T-helper 2 cell treated with Interferon-gamma antibody and Interleukin-4, amounts not matched to agents 5 μg/mL and 100 μg/mL, for 36 hours (primary cell): Measurements from ENCODE around the gene NDUFA6.
"Not testable (repeated sequence)": the region's sequence is repeated elsewhere in the genome, so short reads cannot be mapped to it uniquely, and the experiment has no call there.

Experiments used
- DNase-seq: peaks from one replicate; pipeline ENCODE4 v3.0.0; 2021; ENCODE audit warnings: low spot score
- H3K27ac Mint-ChIP-seq: one replicate; pipeline ENCODE4 v1.8.0; 2021; ENCODE audit warnings: mild to moderate bottlenecking, mixed read lengths
- H3K27me3 Mint-ChIP-seq: one replicate; pipeline ENCODE4 v1.8.0; 2021; ENCODE audit warnings: low read depth, mixed read lengths
- H3K36me3 Mint-ChIP-seq: one replicate; pipeline ENCODE4 v1.8.0; 2021; ENCODE audit warnings: low read depth, mixed read lengths
- H3K4me1 Mint-ChIP-seq: one replicate; pipeline ENCODE4 v1.8.0; 2021; ENCODE audit warnings: low read depth, mixed read lengths
- H3K4me3 Mint-ChIP-seq: one replicate; pipeline ENCODE4 v1.8.0; 2022; ENCODE audit warnings: mild to moderate bottlenecking, moderate library complexity, mixed read lengths
- H3K9me3 Mint-ChIP-seq: one replicate; pipeline ENCODE4 v1.8.0; 2021; ENCODE audit warnings: mixed read lengths

The NDUFA6 gene

DNA sequence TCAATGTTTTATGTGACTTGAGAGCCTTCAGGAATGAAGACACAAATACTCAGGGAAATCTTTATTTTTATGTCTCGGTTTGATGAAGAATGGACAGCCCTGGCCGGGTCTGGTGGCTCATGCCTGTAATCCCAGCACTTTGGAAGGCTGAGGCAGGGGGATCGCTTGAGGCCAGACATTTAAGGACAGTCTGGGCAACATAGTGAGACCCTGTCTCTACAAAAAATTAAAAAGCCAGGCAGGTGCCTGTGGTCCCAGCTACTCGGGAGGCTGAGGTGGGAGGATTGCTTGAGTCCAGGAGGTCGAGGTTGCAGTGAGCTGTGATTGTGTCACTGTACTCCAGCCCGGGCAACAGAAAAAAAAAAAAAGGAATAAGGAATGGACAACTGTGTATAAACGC lies 19.1 kb downstream of the NDUFA6 start:
- DNase-seq, H3K27me3 Mint-ChIP-seq, H3K9me3 Mint-ChIP-seq: not testable (repeated sequence)
- H3K4me1 Mint-ChIP-seq: peaks cover 34% of the 10 kb centered on the region
- H3K27ac Mint-ChIP-seq: peak overlapping the region; percentile 95
- peaks cover 14% of the 10 kb centered on the region for H3K36me3 Mint-ChIP-seq
- H3K4me3 Mint-ChIP-seq: peak overlapping the region; percentile 93

DNA sequence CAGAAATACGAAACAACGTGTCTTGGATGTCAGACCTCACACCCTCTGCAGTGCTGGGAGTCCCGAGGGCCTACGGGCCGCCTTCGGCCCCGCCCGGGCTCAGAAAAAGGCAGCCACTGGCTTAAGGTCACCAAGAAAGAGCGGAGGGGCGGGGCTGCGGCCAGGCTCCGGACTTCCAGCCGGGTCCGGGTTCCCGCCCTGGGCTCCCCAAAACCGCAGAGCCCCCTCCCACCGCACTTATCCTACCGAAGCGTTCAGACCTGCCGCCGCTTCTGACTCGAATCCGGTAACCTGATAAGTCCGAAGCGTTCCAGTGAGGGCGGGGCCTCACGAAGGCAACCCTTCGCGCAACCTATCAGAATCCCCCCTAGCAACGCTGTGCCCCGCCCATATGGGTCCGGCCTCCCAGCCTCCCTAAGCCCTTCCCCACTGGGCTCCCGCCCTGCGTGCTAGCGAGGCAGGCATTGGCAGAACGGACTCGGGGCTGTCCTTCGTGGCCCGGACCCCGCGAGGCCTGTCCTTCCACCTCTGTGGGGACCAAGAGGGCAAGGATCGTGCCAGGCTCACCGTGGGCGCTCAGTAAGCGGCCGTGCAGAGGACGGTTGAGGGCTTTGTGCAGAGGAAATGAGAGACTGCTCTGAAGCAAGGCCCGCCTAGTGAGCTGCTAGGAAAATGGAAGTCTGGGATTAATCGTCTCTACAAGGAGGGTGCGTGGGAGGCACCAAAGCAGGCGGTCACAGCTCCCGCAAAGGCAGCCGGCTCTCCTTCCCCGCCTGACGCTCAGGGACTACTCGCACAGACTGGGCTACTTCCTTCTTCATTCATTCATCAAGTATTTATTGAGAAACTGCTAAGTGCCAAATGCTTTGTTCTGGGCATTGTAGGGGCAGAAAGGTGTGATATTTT lies 19.8 kb downstream of the NDUFA6 start, which contains the start of gene NAGA:
Gene NAGA (minus strand): TSS at position 296 of the 906 bp plus-strand sequence. CDS start 515 bp downstream, outside the sequence.
- H3K27ac Mint-ChIP-seq: peak within 1 kb of the TSS; percentile 95
- peak; percentile 93 for DNase-seq
- H3K4me1 Mint-ChIP-seq: peaks cover 34% of the 10 kb centered on the region

GRCh38 chr22:42069801-42070516 lies 20.6 kb downstream of the NDUFA6 start:
- H3K9me3 Mint-ChIP-seq: no peaks in the 10 kb centered on the region
- H3K4me3 Mint-ChIP-seq: peak overlapping the region; percentile 93
- H3K27me3 Mint-ChIP-seq: no peaks in the 10 kb centered on the region
- peaks cover 32% of the 10 kb centered on the region for H3K4me1 Mint-ChIP-seq
- peaks cover 27% of the 10 kb centered on the region for H3K36me3 Mint-ChIP-seq
- no peak for DNase-seq
- H3K27ac Mint-ChIP-seq: peak overlapping the region; percentile 95

More for the DNA sequence above, 19.8 kb downstream of the NDUFA6 start, which contains the start of gene NAGA:
- Mint-ChIP-seq H3K27me3 (no peaks in the 10 kb centered on the region), H3K9me3 (no peaks in the 10 kb centered on the region), H3K36me3 (peaks cover 19% of the 10 kb centered on the region), H3K4me3 (peak within 1 kb of the TSS; percentile 93)

DNA sequence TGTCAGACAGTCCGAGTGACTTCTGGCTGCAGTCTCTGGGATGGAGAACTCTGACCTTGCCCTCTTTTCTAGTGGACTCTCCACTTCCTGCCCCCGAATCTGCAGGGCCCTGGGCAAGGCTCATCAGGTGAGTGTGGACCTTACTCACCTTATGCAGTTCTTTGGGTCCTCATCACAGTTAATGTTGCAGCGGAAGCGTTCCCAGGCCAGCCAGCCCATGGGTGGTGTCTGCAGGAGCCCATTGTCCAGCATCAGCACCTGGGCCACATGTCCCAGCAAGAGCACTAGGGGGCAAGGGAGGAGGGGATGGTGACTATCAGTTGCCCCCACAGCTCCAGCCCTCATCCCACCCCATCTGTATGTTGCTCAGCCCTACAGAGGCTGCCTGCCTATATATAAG lies 22.3 kb downstream of the NDUFA6 start:
- Mint-ChIP-seq H3K4me3 (peak overlapping the region; percentile 93), H3K27me3 (no peaks in the 10 kb centered on the region), H3K27ac (no peak overlapping the region), H3K36me3 (peaks cover 31% of the 10 kb centered on the region), H3K4me1 (peaks cover 29% of the 10 kb centered on the region), H3K9me3 (no peaks in the 10 kb centered on the region)
- no peak for DNase-seq

DNA sequence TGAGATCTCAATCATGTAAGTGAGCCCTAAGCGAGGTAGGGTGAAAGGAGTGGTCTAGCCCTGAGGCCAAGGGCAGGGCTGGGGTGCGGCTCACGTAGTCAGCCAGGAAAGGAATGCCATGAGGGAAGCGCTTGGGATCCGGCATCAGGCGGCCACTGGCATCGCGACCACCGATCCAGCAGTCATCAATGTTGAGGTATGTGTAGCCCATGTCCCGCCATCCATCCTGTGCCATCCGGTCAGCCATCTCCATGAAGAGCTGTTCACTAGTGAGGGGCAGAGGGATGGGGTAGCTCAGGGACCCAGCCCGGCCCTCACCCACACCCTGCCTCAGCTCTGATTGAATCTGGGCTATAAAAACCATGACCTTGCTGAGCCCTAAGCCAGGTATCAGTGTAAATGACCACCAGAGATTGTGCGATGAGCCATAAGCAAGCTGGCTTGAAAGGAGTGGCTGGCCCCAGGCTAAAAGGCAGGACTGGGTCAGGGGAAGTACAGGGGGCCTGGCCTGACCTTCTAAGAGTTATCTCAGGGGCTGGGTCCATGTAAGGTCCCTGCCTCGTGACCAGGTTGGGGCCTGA lies 22.8 kb downstream of the NDUFA6 start:
- H3K27me3 Mint-ChIP-seq: no peaks in the 10 kb centered on the region
- H3K27ac Mint-ChIP-seq: no peak overlapping the region
- peaks cover 36% of the 10 kb centered on the region for H3K36me3 Mint-ChIP-seq
- peaks cover 29% of the 10 kb centered on the region for H3K4me1 Mint-ChIP-seq
- DNase-seq: no peak
- no peak overlapping the region for H3K4me3 Mint-ChIP-seq
- H3K9me3 Mint-ChIP-seq: no peaks in the 10 kb centered on the region

GRCh38 chr22:42066937-42067336 lies 23.6 kb downstream of the NDUFA6 start:
- Mint-ChIP-seq H3K9me3 (no peaks in the 10 kb centered on the region), H3K36me3 (peaks cover 43% of the 10 kb centered on the region)

DNA sequence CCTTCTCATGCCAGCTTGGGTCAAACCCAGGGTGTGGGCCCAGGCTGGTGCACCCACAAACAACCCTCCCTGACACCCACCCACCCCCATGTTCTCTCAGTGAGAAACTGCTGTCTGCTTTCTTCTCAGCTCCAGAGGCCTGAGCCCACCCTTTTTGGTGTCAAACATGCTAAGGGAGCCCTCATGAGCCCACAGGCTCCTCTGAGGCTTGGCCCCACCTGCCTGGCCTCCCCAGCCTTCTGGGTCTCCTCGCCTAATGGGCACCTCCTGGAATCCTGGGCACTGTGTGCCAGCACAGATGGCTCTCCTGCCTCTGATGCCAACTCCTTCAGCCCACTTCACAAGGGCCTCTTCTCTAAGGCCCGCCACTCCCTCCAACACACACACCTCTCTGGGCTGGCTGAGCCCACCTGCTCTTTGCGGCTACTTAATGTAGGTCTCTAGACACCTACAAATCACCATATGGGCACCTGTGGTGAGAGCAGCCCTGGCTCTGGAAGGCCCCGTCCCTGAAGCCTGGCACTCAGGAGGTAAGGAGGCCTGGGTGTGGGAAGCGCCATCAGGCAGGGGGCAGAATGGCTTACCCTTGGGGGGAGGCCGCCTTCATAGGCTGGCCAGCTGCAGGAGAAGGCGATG lies 24.3 kb downstream of the NDUFA6 start:
- no peaks in the 10 kb centered on the region for H3K9me3 Mint-ChIP-seq
- no peak for DNase-seq
- H3K4me3 Mint-ChIP-seq: no peak overlapping the region
- H3K27ac Mint-ChIP-seq: no peak overlapping the region
- H3K4me1 Mint-ChIP-seq: peaks cover 17% of the 10 kb centered on the region
- H3K36me3 Mint-ChIP-seq: peaks cover 46% of the 10 kb centered on the region
- no peaks in the 10 kb centered on the region for H3K27me3 Mint-ChIP-seq

More at GRCh38 chr22:42066937-42067336, 23.6 kb downstream of the NDUFA6 start:
- no peaks in the 10 kb centered on the region for H3K27me3 Mint-ChIP-seq
- no peak for DNase-seq
- peaks cover 24% of the 10 kb centered on the region for H3K4me1 Mint-ChIP-seq
- no peak overlapping the region for H3K27ac Mint-ChIP-seq
- H3K4me3 Mint-ChIP-seq: no peak overlapping the region

DNA sequence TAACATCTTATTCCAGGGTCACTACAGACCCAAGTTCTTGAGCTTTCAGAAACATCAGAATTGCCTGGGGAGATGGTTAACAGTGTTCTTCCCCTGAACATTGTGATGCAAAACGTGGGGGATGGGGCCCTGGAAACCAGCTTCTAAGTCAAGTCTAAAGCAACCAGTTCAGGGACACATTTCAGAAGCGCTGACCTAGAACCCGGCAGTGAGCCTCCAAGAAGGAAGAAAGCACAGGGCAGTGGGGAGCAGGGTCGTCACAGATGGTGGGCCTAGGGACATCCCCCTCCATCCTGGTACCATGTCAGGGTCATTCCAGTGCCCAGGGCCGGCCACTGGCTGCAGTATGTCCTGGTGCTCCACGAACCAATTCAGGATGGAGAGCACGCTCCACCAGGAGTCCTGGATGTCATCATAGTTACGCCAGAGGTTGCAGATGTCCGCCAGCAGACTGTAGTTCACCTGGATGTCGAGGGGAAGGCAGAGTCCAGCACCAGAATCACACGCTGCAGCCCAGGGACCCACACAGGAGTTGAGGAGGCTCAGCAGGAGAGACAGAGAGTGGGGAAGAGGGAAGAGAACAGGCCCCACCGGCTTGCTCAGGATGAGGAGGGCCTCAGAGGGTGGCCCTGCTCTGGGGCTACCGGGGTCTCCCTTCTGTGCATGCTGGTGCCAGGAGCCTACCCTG lies 25.0 kb downstream of the NDUFA6 start:
- no peak overlapping the region for H3K27ac Mint-ChIP-seq
- peaks cover 12% of the 10 kb centered on the region for H3K4me1 Mint-ChIP-seq
- no peaks in the 10 kb centered on the region for H3K9me3 Mint-ChIP-seq
- DNase-seq: no peak
- H3K4me3 Mint-ChIP-seq: no peak overlapping the region
- peaks cover 53% of the 10 kb centered on the region for H3K36me3 Mint-ChIP-seq
- no peaks in the 10 kb centered on the region for H3K27me3 Mint-ChIP-seq

GRCh38 chr22:42064629-42065028 lies 25.9 kb downstream of the NDUFA6 start:
- peaks cover 8% of the 10 kb centered on the region for H3K4me1 Mint-ChIP-seq
- no peak overlapping the region for H3K4me3 Mint-ChIP-seq
- no peaks in the 10 kb centered on the region for H3K9me3 Mint-ChIP-seq
- peaks cover 62% of the 10 kb centered on the region for H3K36me3 Mint-ChIP-seq
- H3K27me3 Mint-ChIP-seq: no peaks in the 10 kb centered on the region
- no peak for DNase-seq
- no peak overlapping the region for H3K27ac Mint-ChIP-seq

GRCh38 chr22:42062506-42063170 lies 27.9 kb downstream of the NDUFA6 start:
- peaks cover 74% of the 10 kb centered on the region for H3K36me3 Mint-ChIP-seq
- no peak overlapping the region for H3K4me3 Mint-ChIP-seq
- peaks cover 14% of the 10 kb centered on the region for H3K9me3 Mint-ChIP-seq
- H3K27me3 Mint-ChIP-seq: no peaks in the 10 kb centered on the region
- H3K27ac Mint-ChIP-seq: no peak overlapping the region
- H3K4me1 Mint-ChIP-seq: no peaks in the 10 kb centered on the region
- DNase-seq: no peak

GRCh38 chr22:42061041-42061440 lies 29.5 kb downstream of the NDUFA6 start:
- Mint-ChIP-seq H3K36me3 (peaks cover 76% of the 10 kb centered on the region), H3K4me3 (no peak overlapping the region), H3K9me3 (peaks cover 29% of the 10 kb centered on the region), H3K27me3 (no peaks in the 10 kb centered on the region), H3K27ac (no peak overlapping the region), H3K4me1 (no peaks in the 10 kb centered on the region)
- no peak for DNase-seq

DNA sequence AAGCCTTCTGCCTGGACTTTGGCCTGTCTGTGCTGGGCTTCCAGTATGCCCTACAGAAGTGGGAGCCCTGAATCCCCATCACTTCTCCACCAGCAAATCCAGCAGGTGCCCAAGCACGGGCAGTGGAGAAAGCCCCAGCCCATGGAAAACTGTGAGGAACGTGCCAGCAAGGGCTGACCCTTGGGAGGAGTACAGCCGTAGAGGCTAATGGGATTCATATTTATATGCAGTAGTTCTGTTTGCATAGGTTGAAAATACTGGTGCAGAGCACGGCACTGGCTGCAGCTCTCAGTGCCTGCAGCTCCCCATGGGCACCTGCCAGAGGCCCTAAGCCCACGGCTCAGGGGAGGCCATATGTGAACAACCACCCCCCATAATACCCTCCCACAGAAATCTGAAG lies 30.1 kb downstream of the NDUFA6 start:
- Mint-ChIP-seq H3K9me3 (peaks cover 34% of the 10 kb centered on the region), H3K27me3 (no peaks in the 10 kb centered on the region), H3K36me3 (peaks cover 76% of the 10 kb centered on the region), H3K27ac (no peak overlapping the region), H3K4me1 (no peaks in the 10 kb centered on the region), H3K4me3 (no peak overlapping the region)
- no peak for DNase-seq
